Neural cell (in vitro differentiated cells): ENCODE results near the gene CPNE2. TPM values are rescaled to one million over a fixed set of nuclear protein-coding genes. Genes with fewer than 3 reads are reported as not detected.

Experiments
- H2AFZ ChIP-seq: fragments of 200-600, 300-800 bp; sonication (generic), shearing (Covaris generic); 2 replicates; pipeline ENCODE4 v1.6.0; 2014; ENCODE audit warnings: low read depth, mild to moderate bottlenecking, antibody characterized with exemption, low read length, moderate library complexity
- H3F3A ChIP-seq: fragments of 200-600 bp; shearing (Covaris generic); 2 replicates; pipeline ENCODE4 v1.6.1; 2016; ENCODE audit warnings: mild to moderate bottlenecking, moderate library complexity, mixed read lengths, antibody characterized with exemption, low read length; ENCODE audit not compliant: insufficient read depth, poor library complexity, severe bottlenecking
- H3K27ac ChIP-seq: fragments of 200-600, 300-800 bp; sonication (generic), shearing (Covaris generic); 2 replicates; pipeline ENCODE4 v1.5.1; 2014; ENCODE audit warnings: mild to moderate bottlenecking, low read length, moderate library complexity
- H3K27me3 ChIP-seq: fragments of 300-800, 200-600 bp; sonication (generic), shearing (Covaris generic); 2 replicates; pipeline ENCODE4 v1.6.0; 2014; ENCODE audit warnings: mild to moderate bottlenecking, low read depth, low read length, moderate library complexity; ENCODE audit not compliant: insufficient read depth
- H3K36me3 ChIP-seq: fragments of 300-800, 200-600 bp; sonication (generic), shearing (Covaris generic); 2 replicates; pipeline ENCODE4 v1.5.1; 2014; ENCODE audit warnings: mild to moderate bottlenecking, antibody characterized with exemption, low read length, moderate library complexity; ENCODE audit not compliant: insufficient read depth
- H3K4me2 ChIP-seq: fragments of 300-800, 200-600 bp; sonication (generic), shearing (Covaris generic); 2 replicates; pipeline ENCODE4 v1.6.0; 2014; ENCODE audit warnings: mild to moderate bottlenecking, low read length
- H3K4me3 ChIP-seq: fragments of 300-800, 200-600 bp; sonication (generic), shearing (Covaris generic); 2 replicates; pipeline ENCODE4 v1.5.1; 2014; ENCODE audit warnings: mild to moderate bottlenecking, low read length, moderate library complexity
- H3K79me2 ChIP-seq: fragments of 200-600 bp; shearing (Covaris generic); replicated peaks from 2 replicates; pipeline ENCODE4 v1.6.0; 2014; ENCODE audit warnings: mild to moderate bottlenecking, low read length, moderate library complexity; ENCODE audit not compliant: insufficient read depth
- H3K9ac ChIP-seq: fragments of 300-800, 200-600 bp; sonication (generic), shearing (Covaris generic); 2 replicates; pipeline ENCODE4 v1.6.1; 2016; ENCODE audit warnings: mild to moderate bottlenecking, low read length, mixed read lengths
- H3K9me2 ChIP-seq: fragments of 200-600 bp; shearing (Covaris generic); 2 replicates; pipeline ENCODE4 v1.6.1; 2016; ENCODE audit warnings: mild to moderate bottlenecking, low read length, mixed read lengths; ENCODE audit not compliant: insufficient read depth
- H3K9me3 ChIP-seq: fragments of 200-600, 300-800 bp; sonication (generic), shearing (Covaris generic); 2 replicates; pipeline ENCODE4 v1.6.1; 2016; ENCODE audit warnings: mild to moderate bottlenecking, mixed run types, low read length, moderate library complexity, mixed read lengths
- H4K20me1 ChIP-seq: fragments of 200-600 bp; shearing (Covaris generic); 2 replicates; pipeline ENCODE4 v1.6.1; 2016; ENCODE audit warnings: mild to moderate bottlenecking, mixed run types; ENCODE audit not compliant: insufficient read depth
- CTCF ChIP-seq: fragments of 450-650 bp; IDR thresholded peaks from 2 replicates; pipeline ENCODE4 v1.5.1; 2014; ENCODE audit warnings: antibody characterized with exemption, mild to moderate bottlenecking, moderate library complexity; ENCODE audit not compliant: poor library complexity, severe bottlenecking
- EP300 ChIP-seq: fragments of 450-650 bp; conservative IDR thresholded peaks from 2 replicates; pipeline ENCODE4 v1.6.1; 2014; ENCODE audit warnings: antibody characterized with exemption, mild to moderate bottlenecking, moderate library complexity; ENCODE audit not compliant: poor library complexity, severe bottlenecking
- EZH2 ChIP-seq: fragments of 200-600, 300-800 bp; shearing (Covaris generic), sonication (generic); IDR thresholded peaks from 2 replicates; pipeline ENCODE4 v1.6.1; 2014; ENCODE audit warnings: antibody characterized with exemption, low read length, borderline replicate concordance, mild to moderate bottlenecking; ENCODE audit not compliant: insufficient read depth, poor library complexity, severe bottlenecking
- MXI1 ChIP-seq: fragments of 450-650 bp; conservative IDR thresholded peaks from 2 replicates; pipeline ENCODE4 v1.6.1; 2014; ENCODE audit warnings: antibody characterized with exemption, mild to moderate bottlenecking; ENCODE audit not compliant: poor library complexity, severe bottlenecking
- POLR2AphosphoS5 ChIP-seq: IDR thresholded peaks from 2 replicates; pipeline ENCODE4 v1.6.1; 2012
- RAD21 ChIP-seq: fragments of 450-650 bp; conservative IDR thresholded peaks from 2 replicates; pipeline ENCODE4 v1.6.1; 2014; ENCODE audit warnings: antibody characterized with exemption, mild to moderate bottlenecking, moderate library complexity
- REST ChIP-seq: IDR thresholded peaks from 2 replicates; pipeline ENCODE4 v1.6.1; 2012; ENCODE audit warnings: borderline replicate concordance
- SMC3 ChIP-seq: fragments of 450-650 bp; conservative IDR thresholded peaks from 2 replicates; pipeline ENCODE4 v1.6.1; 2014; ENCODE audit warnings: antibody characterized with exemption, mild to moderate bottlenecking, moderate library complexity; ENCODE audit not compliant: poor library complexity
- TAF1 ChIP-seq: IDR thresholded peaks from 2 replicates; pipeline ENCODE4 v1.6.1; 2012; ENCODE audit warnings: low read depth
- polyA plus RNA-seq: library from polyadenylated mRNA; depleted of rRNA; stranded (reverse); fragments of >200 nt; gene quantifications from 2 replicates; pipeline ENCODE4 v1.2.3, GENCODE V29; 2014

CPNE2 gene
- polyA plus RNA-seq, 1 donor from 2014 or later = 18.6 TPM

GRCh38 chr16:57144027-57144426, 51.6 kb downstream of the CPNE2 start:
- H3K27ac ChIP-seq = no peak overlapping the region
- H3K9ac ChIP-seq = no peak overlapping the region
- no peaks in the 10 kb centered on the region for H3K27me3 ChIP-seq
- no peak overlapping the region for H3K4me2 ChIP-seq
- H3F3A ChIP-seq = no peaks in the 10 kb centered on the region
- no peaks in the 10 kb centered on the region for H3K9me3 ChIP-seq
- TF ChIP-seq POLR2AphosphoS5 (no peak), MXI1 (no peak), EZH2 (no peak), REST (no peak), RAD21 (no peak)
- no peaks in the 10 kb centered on the region for H3K9me2 ChIP-seq
- H2AFZ ChIP-seq = no peak overlapping the region
- no peaks in the 10 kb centered on the region for H4K20me1 ChIP-seq
- no peaks in the 10 kb centered on the region for H3K36me3 ChIP-seq
- H3K4me3 ChIP-seq = no peak overlapping the region
- H3K79me2 ChIP-seq = no peaks in the 10 kb centered on the region

GRCh38 chr16:57145046-57146021, 53.0 kb downstream of the CPNE2 start:
- TF ChIP-seq REST (no peak), POLR2AphosphoS5 (no peak), CTCF (no peak), TAF1 (no peak), SMC3 (no peak), EP300 (no peak), EZH2 (no peak)

More at GRCh38 chr16:57145046-57146021, 53.0 kb downstream of the CPNE2 start:
- no peaks in the 10 kb centered on the region for H3K9me3 ChIP-seq
- H3K4me2 ChIP-seq = no peak overlapping the region
- H3K4me3 ChIP-seq = no peak overlapping the region
- no peaks in the 10 kb centered on the region for H3K36me3 ChIP-seq
- H3K9me2 ChIP-seq = no peaks in the 10 kb centered on the region
- H4K20me1 ChIP-seq = no peaks in the 10 kb centered on the region
- H3K27ac ChIP-seq = no peak overlapping the region
- H3K27me3 ChIP-seq = no peaks in the 10 kb centered on the region
- no peak overlapping the region for H2AFZ ChIP-seq
- no peak overlapping the region for H3K9ac ChIP-seq
- H3K79me2 ChIP-seq = no peaks in the 10 kb centered on the region
- H3F3A ChIP-seq = no peaks in the 10 kb centered on the region
